Measurements from ENCODE around the gene SLX4IP.

The SLX4IP gene

GRCh38 chr20:10492844-10493243 is 57.7 kb downstream of the SLX4IP start:
- no peaks in the 10 kb centered on the region for H4K20me1 ChIP-seq (ENCODE audit: insufficient read depth, low read length)
- H3K36me3 ChIP-seq (replicated peaks; ENCODE audit: low read depth, low read length): no peaks in the 10 kb centered on the region
- H3K9ac ChIP-seq (ENCODE audit: low read length): no peak overlapping the region
- H3K27me3 ChIP-seq (ENCODE audit: low read depth, low read length): no peaks in the 10 kb centered on the region
- no peaks in the 10 kb centered on the region for H3K79me2 ChIP-seq (ENCODE audit: low read length)
- no peak overlapping the region for H2AFZ ChIP-seq (ENCODE audit: low read depth, low read length)
- H3K4me3 ChIP-seq (ENCODE audit: low read length): no peak overlapping the region
- no peak overlapping the region for H3K27ac ChIP-seq (ENCODE audit: low read length)
- TF ChIP-seq CTCF (IDR thresholded peaks at IDR 0.05; ENCODE audit: low read depth, low read length) (no peak), EZH2phosphoT487 (IDR thresholded peaks at IDR 0.05; ENCODE audit: low read depth) (no peak)
- H3K4me1 ChIP-seq (ENCODE audit: low read length): peaks cover 21% of the 10 kb centered on the region
- no peak overlapping the region for H3K4me2 ChIP-seq (ENCODE audit: low read length)
- H3K9me3 ChIP-seq (ENCODE audit: insufficient read depth, low read length): no peaks in the 10 kb centered on the region

GRCh38 chr20:10495173-10495572 is 60.1 kb downstream of the SLX4IP start:
- TF ChIP-seq CTCF (IDR thresholded peaks at IDR 0.05; ENCODE audit: low read depth, low read length): no peak
- no peak for TF ChIP-seq EZH2phosphoT487 (IDR thresholded peaks at IDR 0.05; ENCODE audit: low read depth)
- H3K27ac ChIP-seq (ENCODE audit: low read length): no peak overlapping the region
- H3K4me2 ChIP-seq (ENCODE audit: low read length): no peak overlapping the region
- H3K4me1 ChIP-seq (ENCODE audit: low read length): peaks cover 10% of the 10 kb centered on the region; the same call in 1 of the 2 replicates
- no peaks in the 10 kb centered on the region for H4K20me1 ChIP-seq (ENCODE audit: insufficient read depth, low read length)
- H3K9ac ChIP-seq (ENCODE audit: low read length): no peak overlapping the region
- H2AFZ ChIP-seq (ENCODE audit: low read depth, low read length): no peak overlapping the region
- no peaks in the 10 kb centered on the region for H3K36me3 ChIP-seq (replicated peaks; ENCODE audit: low read depth, low read length)
- no peaks in the 10 kb centered on the region for H3K79me2 ChIP-seq (ENCODE audit: low read length)
- no peak overlapping the region for H3K4me3 ChIP-seq (ENCODE audit: low read length)
- H3K9me3 ChIP-seq (ENCODE audit: insufficient read depth, low read length): no peaks in the 10 kb centered on the region
- H3K27me3 ChIP-seq (ENCODE audit: low read depth, low read length): no peaks in the 10 kb centered on the region

GRCh38 chr20:10496465-10496864 is 61.4 kb downstream of the SLX4IP start:
- H3K4me3 ChIP-seq (ENCODE audit: low read length): no peak overlapping the region
- no peaks in the 10 kb centered on the region for H3K9me3 ChIP-seq (ENCODE audit: insufficient read depth, low read length)

GRCh38 chr20:10497283-10497682 is 62.2 kb downstream of the SLX4IP start:
- TF ChIP-seq CTCF (IDR thresholded peaks at IDR 0.05; ENCODE audit: low read depth, low read length) (no peak), EZH2phosphoT487 (IDR thresholded peaks at IDR 0.05; ENCODE audit: low read depth) (no peak)
- H3K4me2 ChIP-seq (ENCODE audit: low read length): no peak overlapping the region
- H3K4me3 ChIP-seq (ENCODE audit: low read length): no peak overlapping the region
- H3K79me2 ChIP-seq (ENCODE audit: low read length): no peaks in the 10 kb centered on the region
- H3K9me3 ChIP-seq (ENCODE audit: insufficient read depth, low read length): no peaks in the 10 kb centered on the region
- H4K20me1 ChIP-seq (ENCODE audit: insufficient read depth, low read length): no peaks in the 10 kb centered on the region
- peaks cover 26% of the 10 kb centered on the region for H3K4me1 ChIP-seq (ENCODE audit: low read length)
- H3K36me3 ChIP-seq (replicated peaks; ENCODE audit: low read depth, low read length): no peaks in the 10 kb centered on the region
- H3K27ac ChIP-seq (ENCODE audit: low read length): no peak overlapping the region
- H3K27me3 ChIP-seq (ENCODE audit: low read depth, low read length): no peaks in the 10 kb centered on the region
- H2AFZ ChIP-seq (ENCODE audit: low read depth, low read length): no peak overlapping the region
- no peak overlapping the region for H3K9ac ChIP-seq (ENCODE audit: low read length)

More at GRCh38 chr20:10496465-10496864, 61.4 kb downstream of the SLX4IP start:
- no peak overlapping the region for H2AFZ ChIP-seq (ENCODE audit: low read depth, low read length)
- no peaks in the 10 kb centered on the region for H3K79me2 ChIP-seq (ENCODE audit: low read length)
- H4K20me1 ChIP-seq (ENCODE audit: insufficient read depth, low read length): no peaks in the 10 kb centered on the region
- H3K27ac ChIP-seq (ENCODE audit: low read length): no peak overlapping the region
- no peaks in the 10 kb centered on the region for H3K36me3 ChIP-seq (replicated peaks; ENCODE audit: low read depth, low read length)
- TF ChIP-seq CTCF (IDR thresholded peaks at IDR 0.05; ENCODE audit: low read depth, low read length) (no peak), EZH2phosphoT487 (IDR thresholded peaks at IDR 0.05; ENCODE audit: low read depth) (no peak)
- no peaks in the 10 kb centered on the region for H3K27me3 ChIP-seq (ENCODE audit: low read depth, low read length)
- no peak overlapping the region for H3K4me2 ChIP-seq (ENCODE audit: low read length)
- H3K4me1 ChIP-seq (ENCODE audit: low read length): peaks cover 18% of the 10 kb centered on the region
- no peak overlapping the region for H3K9ac ChIP-seq (ENCODE audit: low read length)
